NCI-H510A treated with DMSO at 0.1 percent for 48 hours (cell line): ENCODE results near the gene PSMA2.
"Not testable (repeated sequence)": the region's sequence is repeated elsewhere in the genome, so short reads cannot be mapped to it uniquely, and the experiment has no call there.

Experiments
- DNase-seq: peaks from one replicate; lab custom pipeline; 2025; lab: John Stamatoyannopoulos, UW

Gene PSMA2

DNA sequence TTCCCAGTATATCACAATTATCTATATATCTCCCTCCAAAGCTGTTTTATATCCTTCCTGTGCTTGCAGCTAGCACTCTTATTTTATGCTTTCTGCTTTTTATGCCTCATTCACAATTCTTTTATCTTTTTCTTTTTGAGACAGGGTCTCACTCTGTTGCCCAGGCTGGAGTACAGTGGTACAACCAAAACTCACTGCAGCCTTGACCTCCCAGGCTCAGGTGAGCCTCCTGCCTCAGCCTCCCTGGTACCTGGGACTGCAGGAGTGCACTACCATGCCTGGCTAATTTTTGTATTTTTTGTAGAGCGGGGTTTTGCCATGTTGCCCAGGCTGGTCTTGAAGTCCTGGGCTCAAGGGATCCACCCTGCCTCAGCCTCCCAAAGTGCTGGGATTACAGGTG, 25.8 kb downstream of the PSMA2 start:
- no peak for DNase-seq

DNA sequence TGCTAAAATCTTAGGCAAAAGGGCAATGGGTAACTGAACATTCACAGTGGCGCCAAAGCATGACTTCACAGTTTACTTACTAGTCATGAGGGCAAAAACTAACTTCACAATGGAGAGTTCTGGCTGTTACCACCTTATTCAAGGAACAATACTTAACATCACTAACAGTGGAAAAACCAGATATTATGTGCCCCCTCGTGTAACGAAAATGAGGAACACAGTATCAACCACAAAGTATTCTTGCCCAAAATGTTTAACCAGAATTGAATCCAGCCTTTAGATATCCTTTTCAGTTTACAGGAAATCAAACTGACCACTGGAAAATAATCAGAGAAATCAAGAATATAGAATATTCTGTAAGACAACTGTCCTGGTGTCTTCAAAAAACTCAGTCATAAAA, 29.6 kb downstream of the PSMA2 start:
- DNase-seq: no peak

DNA sequence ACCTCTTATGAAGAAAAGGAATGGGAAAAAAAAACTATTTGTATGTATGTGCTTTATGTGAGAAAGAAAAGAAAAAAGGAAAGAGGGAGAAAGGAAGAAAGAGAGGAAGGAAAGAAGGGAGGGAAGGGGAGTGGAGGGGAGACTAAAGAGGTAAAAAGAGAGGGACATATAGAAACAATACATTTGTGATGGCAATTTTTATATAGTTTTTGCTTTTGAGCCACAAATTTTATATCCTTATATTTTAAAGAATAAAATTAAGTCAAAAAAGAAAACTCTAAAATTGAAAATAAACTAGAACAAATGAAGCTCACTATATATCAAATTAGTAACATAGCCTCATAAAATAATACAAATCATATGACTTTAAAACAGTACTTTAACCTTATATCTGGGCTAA, 31.1 kb downstream of the PSMA2 start:
- no peak for DNase-seq

- no peak for DNase-seq
Observed at GRCh38 chr7:42893346-42894240, 38.4 kb downstream of the PSMA2 start.

DNA sequence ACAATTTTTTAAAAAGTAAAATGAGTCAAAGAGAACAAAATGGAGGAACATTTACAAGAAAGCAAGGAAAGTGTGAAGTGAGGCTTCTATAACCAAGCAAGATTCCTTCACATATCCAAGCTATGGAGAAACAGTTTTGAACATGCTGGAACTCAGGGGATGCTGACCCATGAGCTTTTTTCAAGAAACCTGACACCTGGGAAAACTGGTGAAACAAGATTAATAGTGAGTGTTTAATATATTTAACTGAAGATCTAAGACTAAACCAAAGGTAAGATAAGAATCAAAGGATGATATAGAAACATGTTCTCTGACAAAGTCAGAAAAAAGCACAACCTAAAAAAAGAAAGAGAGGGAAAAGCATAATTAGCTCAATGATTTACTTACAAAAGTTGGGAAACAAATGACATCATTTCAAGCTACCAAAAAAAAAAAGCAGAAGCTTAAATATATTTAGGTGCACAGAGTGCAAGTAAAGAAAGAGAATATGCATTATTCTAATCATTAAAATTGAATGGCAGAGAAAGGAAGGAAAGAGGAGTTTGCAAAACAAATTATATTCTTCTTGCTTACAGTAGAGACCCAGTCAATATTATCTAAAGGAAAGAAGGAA, 45.0 kb downstream of the PSMA2 start:
- no peak for DNase-seq

GRCh38 chr7:42886129-42886528, 45.8 kb downstream of the PSMA2 start:
- DNase-seq: no peak

GRCh38 chr7:42885183-42885582, 46.8 kb downstream of the PSMA2 start:
- not testable (repeated sequence) for DNase-seq

DNA sequence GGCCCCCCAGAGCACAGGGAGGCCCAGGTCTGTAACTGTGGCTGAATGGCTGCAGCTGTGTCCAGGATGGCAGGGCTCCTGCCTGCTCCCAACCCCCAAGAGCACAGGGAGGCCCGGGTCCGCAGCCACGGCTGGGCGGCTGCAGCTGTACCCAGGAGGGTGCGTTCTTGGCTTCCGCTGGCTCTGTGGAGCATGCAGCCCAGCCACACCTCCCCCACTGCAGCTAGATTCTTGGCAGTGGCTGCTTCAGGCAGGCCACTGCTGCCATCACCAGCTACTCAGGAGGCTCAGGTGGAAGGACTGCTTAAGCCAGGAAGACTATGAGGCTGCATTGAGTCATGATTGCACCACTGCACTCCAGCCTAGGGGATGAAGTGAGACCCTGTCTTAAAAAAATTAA, 48.0 kb downstream of the PSMA2 start:
- no peak for DNase-seq

GRCh38 chr7:42880392-42880791, 51.6 kb downstream of the PSMA2 start:
- DNase-seq: no peak

GRCh38 chr7:42878303-42878702, 53.7 kb downstream of the PSMA2 start:
- no peak for DNase-seq

DNA sequence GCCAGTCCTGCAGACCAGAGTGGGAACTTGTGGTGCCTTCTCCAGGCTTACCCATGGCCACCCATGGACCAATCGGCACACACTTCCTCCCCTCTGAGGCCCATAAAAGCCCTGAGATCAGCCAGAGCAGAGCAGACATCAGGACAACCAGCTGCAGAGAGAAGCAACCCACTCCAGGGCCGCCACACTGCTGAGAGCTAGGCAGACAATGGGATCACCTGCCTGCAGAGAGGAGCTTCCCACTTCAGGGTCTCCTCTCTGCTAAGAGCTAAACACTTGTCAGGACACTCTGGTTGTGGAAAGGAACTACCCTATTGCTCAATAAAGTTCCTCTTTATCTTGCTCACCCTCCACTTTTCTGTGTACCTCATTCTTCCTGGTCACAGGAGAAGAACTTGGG, 54.1 kb downstream of the PSMA2 start:
- DNase-seq: peak; percentile 12

DNA sequence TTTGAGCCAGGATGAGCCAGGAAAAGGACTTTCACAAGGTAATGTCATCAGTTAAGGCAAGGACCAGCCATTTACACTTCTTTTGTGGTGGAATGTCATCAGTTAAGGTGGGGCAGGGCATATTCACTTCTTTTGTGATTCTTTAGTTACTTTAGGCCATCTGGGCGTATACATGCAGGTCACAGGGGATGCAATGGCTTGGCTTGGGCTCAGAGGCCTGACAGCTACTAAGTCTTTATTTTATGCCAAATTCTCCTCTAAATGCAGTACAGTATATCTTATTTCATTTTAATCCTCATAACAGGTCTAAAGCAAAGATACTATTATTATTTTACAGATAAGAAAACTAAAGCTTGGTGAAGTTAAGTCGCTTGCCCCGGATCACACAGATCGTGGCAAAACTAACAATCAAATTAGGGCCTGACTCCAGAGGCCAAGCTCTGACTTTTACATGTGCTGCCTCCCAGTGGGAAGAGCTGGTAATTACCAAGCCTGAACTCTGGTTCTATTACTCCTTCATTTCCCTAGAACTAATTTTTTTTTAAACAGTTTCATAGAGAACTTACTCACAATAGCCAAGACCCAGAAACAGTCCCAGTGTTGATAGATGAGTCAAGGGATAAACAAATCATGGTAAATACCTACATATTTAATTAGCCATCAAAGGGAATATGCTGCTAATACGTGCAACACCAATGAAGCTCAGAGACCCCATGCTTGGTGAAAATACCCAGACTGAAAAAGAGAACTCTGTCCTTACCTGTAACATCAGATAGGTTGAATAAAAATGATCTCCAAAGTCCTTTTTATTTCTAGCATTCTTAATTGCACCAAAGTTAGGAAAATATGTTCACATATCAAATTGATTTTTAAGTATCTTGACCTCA, 55.5 kb downstream of the PSMA2 start:
- peak; percentile 8 for DNase-seq

- no peak for DNase-seq
Observed at GRCh38 chr7:42869131-42870020, 62.6 kb downstream of the PSMA2 start.

- no peak for DNase-seq
Observed at GRCh38 chr7:42868480-42868879, 63.5 kb downstream of the PSMA2 start.
